ENCODE measurements around the gene TMEFF2. TPM values are rescaled to one million over a fixed set of nuclear protein-coding genes. Genes with fewer than 3 reads are reported as not detected.

Gene TMEFF2
- total RNA-seq, 4 donors from 2014 or later: 0.27 to 0.32 TPM; not detected in 2

GRCh38 chr2:192202373-192202772 lies 7.6 kb upstream of the TMEFF2 start:
- no peak for DNase-seq
- no peaks in the 10 kb centered on the region for H3K9me3 ChIP-seq
- H3K27me3 ChIP-seq: peaks cover 35% of the 10 kb centered on the region
- H3K4me1 ChIP-seq: no peaks in the 10 kb centered on the region
- 77 to 81% methylated on average over 3 of the region's 3 CpGs for WGBS, 2 donors (ENCODE audit: low coverage in 1 of 2)
- H3K27ac ChIP-seq: no peak overlapping the region
- no peaks in the 10 kb centered on the region for H3K36me3 ChIP-seq
- no peak overlapping the region for H3K4me3 ChIP-seq
- TF ChIP-seq CTCF (IDR thresholded peaks at IDR 0.05) (no peak), POLR2AphosphoS5 (IDR thresholded peaks at IDR 0.05) (no peak), POLR2A (IDR thresholded peaks at IDR 0.05) (no peak), EP300 (IDR thresholded peaks at IDR 0.05; ENCODE audit: low read depth) (no peak)
- intact Hi-C loops (cut with DNase I; ENCODE audit: low total_unique reads): no loop called here
- in situ Hi-C loops (cut with MboI; ENCODE audit: low pct_ligation_motif_present in 1 of 4, low pct_unique_long_range_greater_than_20kb in 1 of 4, low sequenced_read_pairs in 3 of 4): no loop called here

- in situ Hi-C loops (cut with MboI; ENCODE audit: low pct_ligation_motif_present in 1 of 4, low pct_unique_long_range_greater_than_20kb in 1 of 4, low sequenced_read_pairs in 3 of 4): no loop called here
- no peak for DNase-seq
- H3K4me1 ChIP-seq: peaks cover 0 to 8% (median 3%) of the 10 kb centered on the region in 4 donors
- no peaks in the 10 kb centered on the region for H3K9me3 ChIP-seq
- peaks cover 47% of the 10 kb centered on the region for H3K27me3 ChIP-seq
- WGBS, 2 donors (ENCODE audit: low coverage in 1 of 2): 81 to 88% methylated on average over 1 of the region's 1 CpG
- H3K4me3 ChIP-seq: no peak overlapping the region
- no peak overlapping the region for H3K27ac ChIP-seq
- intact Hi-C loops (cut with DNase I; ENCODE audit: low total_unique reads): no loop called here
- TF ChIP-seq POLR2A (IDR thresholded peaks at IDR 0.05): no peak
- no peak for TF ChIP-seq EP300 (IDR thresholded peaks at IDR 0.05; ENCODE audit: low read depth)
- no peaks in the 10 kb centered on the region for H3K36me3 ChIP-seq
Observed at GRCh38 chr2:192201116-192201515, 6.4 kb upstream of the TMEFF2 start.

GRCh38 chr2:192197357-192197756 lies 2.6 kb upstream of the TMEFF2 start:
- in situ Hi-C loops (cut with MboI; ENCODE audit: low pct_ligation_motif_present in 1 of 4, low pct_unique_long_range_greater_than_20kb in 1 of 4, low sequenced_read_pairs in 3 of 4): no loop called here
- no peak for DNase-seq
- TF ChIP-seq EP300 (IDR thresholded peaks at IDR 0.05; ENCODE audit: low read depth) (no peak), POLR2A (IDR thresholded peaks at IDR 0.05) (no peak), POLR2AphosphoS5 (IDR thresholded peaks at IDR 0.05) (no peak), CTCF (IDR thresholded peaks at IDR 0.05) (no peak)
- peaks cover 85% of the 10 kb centered on the region for H3K27me3 ChIP-seq
- H3K4me1 ChIP-seq: peaks cover 13 to 29% (median 24%) of the 10 kb centered on the region in 4 donors
- H3K4me3 ChIP-seq: no peak overlapping the region
- intact Hi-C loops (cut with DNase I; ENCODE audit: low total_unique reads): no loop called here
- WGBS, 2 donors (ENCODE audit: low coverage in 1 of 2): 64 to 71% methylated on average over 1 of the region's 1 CpG
- H3K27ac ChIP-seq: no peak overlapping the region
- H3K36me3 ChIP-seq: no peaks in the 10 kb centered on the region
- H3K9me3 ChIP-seq: no peaks in the 10 kb centered on the region

- intact Hi-C loops (cut with DNase I; ENCODE audit: low total_unique reads) (no loop called here), in situ Hi-C loops (cut with MboI; ENCODE audit: low pct_ligation_motif_present in 1 of 4, low pct_unique_long_range_greater_than_20kb in 1 of 4, low sequenced_read_pairs in 3 of 4) (no loop called here)
- 21 to 22% methylated on average over 8 to 14 of the region's 14 CpGs for WGBS, 2 donors (ENCODE audit: low coverage in 1 of 2)
- TF ChIP-seq CTCF (IDR thresholded peaks at IDR 0.05) (no peak), POLR2A (IDR thresholded peaks at IDR 0.05) (no peak), POLR2AphosphoS5 (IDR thresholded peaks at IDR 0.05) (peak in 1 of 3 donors; percentile 10), EP300 (IDR thresholded peaks at IDR 0.05; ENCODE audit: low read depth) (no peak)
- H3K9me3 ChIP-seq: no peaks in the 10 kb centered on the region
- H3K27me3 ChIP-seq: peaks cover 92% of the 10 kb centered on the region
- no peak overlapping the region for H3K27ac ChIP-seq
- peaks cover 13 to 29% (median 24%) of the 10 kb centered on the region in 4 donors for H3K4me1 ChIP-seq
- H3K4me3 ChIP-seq: peak overlapping the region in 1 of 4 donors; percentile 46
- no peaks in the 10 kb centered on the region for H3K36me3 ChIP-seq
- no peak for DNase-seq
Observed at GRCh38 chr2:192196421-192197194, 1.9 kb upstream of the TMEFF2 start.
